Breast epithelium (tissue), 3 donors: ENCODE data around the gene NEDD1.

ENCODE experiments used
- POLR2A ChIP-seq: fragments of 450-650 bp; IDR thresholded peaks from one replicate; pipeline ENCODE4 v1.6.1; 2016; ENCODE audit warnings: antibody characterized with exemption, mild to moderate bottlenecking, moderate library complexity
- TF ChIP-seq, protein P1 (sequence below), 3 donors: fragments of 450-650 bp; IDR thresholded peaks; one replicate each; pipeline ENCODE4 v1.5.1; 2016 to 2017; ENCODE audit warnings: antibody characterized with exemption in 3 of 3, mild to moderate bottlenecking in 3 of 3, moderate library complexity in 3 of 3

DNA sequence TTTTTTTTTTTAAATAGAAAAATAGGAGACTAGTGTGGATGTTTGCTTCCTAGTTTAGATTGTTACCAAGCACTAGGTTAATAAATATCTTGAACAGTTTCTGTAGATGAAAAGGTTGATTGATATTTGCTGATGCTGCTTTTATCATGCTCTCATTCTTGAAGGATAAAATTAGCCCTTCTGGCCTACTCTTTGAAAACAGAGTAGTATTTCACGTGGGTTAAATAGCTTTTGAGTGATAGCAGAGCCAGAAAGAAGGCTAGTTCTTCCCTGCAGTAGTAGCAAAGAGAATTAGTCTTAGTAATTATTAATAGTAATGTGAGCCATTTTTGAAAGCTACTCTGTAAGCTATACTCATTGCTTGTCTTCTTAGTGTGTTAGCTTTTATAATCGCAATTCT, 5.2 kb downstream of the NEDD1 start:
- TF ChIP-seq, protein P1, sequence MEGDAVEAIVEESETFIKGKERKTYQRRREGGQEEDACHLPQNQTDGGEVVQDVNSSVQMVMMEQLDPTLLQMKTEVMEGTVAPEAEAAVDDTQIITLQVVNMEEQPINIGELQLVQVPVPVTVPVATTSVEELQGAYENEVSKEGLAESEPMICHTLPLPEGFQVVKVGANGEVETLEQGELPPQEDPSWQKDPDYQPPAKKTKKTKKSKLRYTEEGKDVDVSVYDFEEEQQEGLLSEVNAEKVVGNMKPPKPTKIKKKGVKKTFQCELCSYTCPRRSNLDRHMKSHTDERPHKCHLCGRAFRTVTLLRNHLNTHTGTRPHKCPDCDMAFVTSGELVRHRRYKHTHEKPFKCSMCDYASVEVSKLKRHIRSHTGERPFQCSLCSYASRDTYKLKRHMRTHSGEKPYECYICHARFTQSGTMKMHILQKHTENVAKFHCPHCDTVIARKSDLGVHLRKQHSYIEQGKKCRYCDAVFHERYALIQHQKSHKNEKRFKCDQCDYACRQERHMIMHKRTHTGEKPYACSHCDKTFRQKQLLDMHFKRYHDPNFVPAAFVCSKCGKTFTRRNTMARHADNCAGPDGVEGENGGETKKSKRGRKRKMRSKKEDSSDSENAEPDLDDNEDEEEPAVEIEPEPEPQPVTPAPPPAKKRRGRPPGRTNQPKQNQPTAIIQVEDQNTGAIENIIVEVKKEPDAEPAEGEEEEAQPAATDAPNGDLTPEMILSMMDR (IDR thresholded peaks at IDR 0.05): no peak
- no peak for TF ChIP-seq POLR2A
